Measurements from ENCODE around the gene CYB561.
A peak's percentile ranks its signal among the peaks of the same experiment; 100 is the strongest.

Gene CYB561

GRCh38 chr17:63445954-63446752 lies at the start of gene CYB561:
TSS of gene CYB561 (minus strand) at chr17:63446306. CDS start at chr17:63437547, 8,759 bp downstream.
- DNase-seq (ENCODE audit: low read depth) = peak; percentile 42

GRCh38 chr17:63495491-63495890 lies 49.4 kb upstream of the CYB561 start:
- no peak for DNase-seq (ENCODE audit: low read depth)

GRCh38 chr17:63494300-63494928 lies 48.3 kb upstream of the CYB561 start:
- no peak for DNase-seq (ENCODE audit: low read depth)

- DNase-seq (ENCODE audit: low read depth) = no peak
Measured at GRCh38 chr17:63493411-63493810, 47.3 kb upstream of the CYB561 start.

GRCh38 chr17:63492940-63493339 lies 46.8 kb upstream of the CYB561 start:
- DNase-seq (ENCODE audit: low read depth) = peak; percentile 12

GRCh38 chr17:63491977-63492618 lies 46.0 kb upstream of the CYB561 start:
- no peak for DNase-seq (ENCODE audit: low read depth)

GRCh38 chr17:63491413-63491812 lies 45.3 kb upstream of the CYB561 start:
- DNase-seq (ENCODE audit: low read depth) = no peak

- DNase-seq (ENCODE audit: low read depth) = no peak
Measured at GRCh38 chr17:63490858-63491400, 44.8 kb upstream of the CYB561 start.

GRCh38 chr17:63490329-63490728 lies 44.2 kb upstream of the CYB561 start:
- DNase-seq (ENCODE audit: low read depth) = no peak

- DNase-seq (ENCODE audit: low read depth) = no peak
Measured at GRCh38 chr17:63489291-63489690, 43.2 kb upstream of the CYB561 start.

- DNase-seq (ENCODE audit: low read depth) = no peak
Measured at GRCh38 chr17:63488851-63489250, 42.7 kb upstream of the CYB561 start.

GRCh38 chr17:63487014-63487339 lies 40.9 kb upstream of the CYB561 start:
- no peak for DNase-seq (ENCODE audit: low read depth)

- DNase-seq (ENCODE audit: low read depth) = no peak
Measured at GRCh38 chr17:63486317-63487013, 40.4 kb upstream of the CYB561 start.

GRCh38 chr17:63483655-63484575 lies 37.8 kb upstream of the CYB561 start:
- DNase-seq (ENCODE audit: low read depth) = no peak

- no peak for DNase-seq (ENCODE audit: low read depth)
Measured at GRCh38 chr17:63483038-63483437, 36.9 kb upstream of the CYB561 start.

GRCh38 chr17:63482509-63482908 lies 36.4 kb upstream of the CYB561 start:
- no peak for DNase-seq (ENCODE audit: low read depth)

GRCh38 chr17:63481488-63481870 lies 35.4 kb upstream of the CYB561 start:
- DNase-seq (ENCODE audit: low read depth) = no peak

GRCh38 chr17:63480826-63481487 lies 34.9 kb upstream of the CYB561 start:
- DNase-seq (ENCODE audit: low read depth) = no peak

GRCh38 chr17:63480192-63480784 lies 34.2 kb upstream of the CYB561 start:
- DNase-seq (ENCODE audit: low read depth) = no peak

- DNase-seq (ENCODE audit: low read depth) = no peak
Measured at GRCh38 chr17:63479495-63480184, 33.5 kb upstream of the CYB561 start.
